ENCODE data around the gene ANKRD28.
A peak's percentile ranks its signal among the peaks of the same experiment; 100 is the strongest.
"Not testable (repeated sequence)": the region's sequence is repeated elsewhere in the genome, so short reads cannot be mapped to it uniquely, and the experiment has no call there.

Gene ANKRD28

GRCh38 chr3:15797642-15798303 lies at the start of gene ANKRD28:
TSS of gene ANKRD28 (minus strand) at chr3:15797979. CDS start at chr3:15796521, 1,458 bp downstream.
- TF ChIP-seq, protein P1, sequence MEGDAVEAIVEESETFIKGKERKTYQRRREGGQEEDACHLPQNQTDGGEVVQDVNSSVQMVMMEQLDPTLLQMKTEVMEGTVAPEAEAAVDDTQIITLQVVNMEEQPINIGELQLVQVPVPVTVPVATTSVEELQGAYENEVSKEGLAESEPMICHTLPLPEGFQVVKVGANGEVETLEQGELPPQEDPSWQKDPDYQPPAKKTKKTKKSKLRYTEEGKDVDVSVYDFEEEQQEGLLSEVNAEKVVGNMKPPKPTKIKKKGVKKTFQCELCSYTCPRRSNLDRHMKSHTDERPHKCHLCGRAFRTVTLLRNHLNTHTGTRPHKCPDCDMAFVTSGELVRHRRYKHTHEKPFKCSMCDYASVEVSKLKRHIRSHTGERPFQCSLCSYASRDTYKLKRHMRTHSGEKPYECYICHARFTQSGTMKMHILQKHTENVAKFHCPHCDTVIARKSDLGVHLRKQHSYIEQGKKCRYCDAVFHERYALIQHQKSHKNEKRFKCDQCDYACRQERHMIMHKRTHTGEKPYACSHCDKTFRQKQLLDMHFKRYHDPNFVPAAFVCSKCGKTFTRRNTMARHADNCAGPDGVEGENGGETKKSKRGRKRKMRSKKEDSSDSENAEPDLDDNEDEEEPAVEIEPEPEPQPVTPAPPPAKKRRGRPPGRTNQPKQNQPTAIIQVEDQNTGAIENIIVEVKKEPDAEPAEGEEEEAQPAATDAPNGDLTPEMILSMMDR (conservative IDR thresholded peaks at IDR 0.05): peak; percentile 30
- TF ChIP-seq ZFX (IDR thresholded peaks at IDR 0.05): no peak
- H3K27ac ChIP-seq: no peak within 1 kb of the TSS; the same call in 1 of the 2 replicates

DNA sequence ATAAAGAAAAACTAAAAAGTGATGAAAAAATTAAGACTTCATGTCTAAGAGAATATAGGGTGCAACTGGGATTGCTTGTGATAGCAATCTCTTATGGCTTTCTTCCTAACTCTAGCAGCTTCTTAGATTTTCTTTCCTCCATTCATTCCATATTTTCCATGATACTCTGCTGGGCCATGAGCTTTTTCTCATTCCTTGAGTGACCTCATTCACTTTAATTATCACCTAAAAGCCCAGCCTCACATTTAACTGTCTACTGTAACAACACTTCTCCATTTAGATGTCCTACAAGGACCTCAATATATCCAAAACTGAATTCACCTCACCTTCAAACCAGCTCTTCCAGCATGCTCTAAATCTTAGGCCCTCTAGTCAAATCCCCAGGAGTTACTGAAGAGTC lies 49.5 kb upstream of the ANKRD28 start:
- TF ChIP-seq, protein P1 (conservative IDR thresholded peaks at IDR 0.05): no peak
- TF ChIP-seq ZFX (IDR thresholded peaks at IDR 0.05): no peak
- H3K27ac ChIP-seq: no peak overlapping the region

DNA sequence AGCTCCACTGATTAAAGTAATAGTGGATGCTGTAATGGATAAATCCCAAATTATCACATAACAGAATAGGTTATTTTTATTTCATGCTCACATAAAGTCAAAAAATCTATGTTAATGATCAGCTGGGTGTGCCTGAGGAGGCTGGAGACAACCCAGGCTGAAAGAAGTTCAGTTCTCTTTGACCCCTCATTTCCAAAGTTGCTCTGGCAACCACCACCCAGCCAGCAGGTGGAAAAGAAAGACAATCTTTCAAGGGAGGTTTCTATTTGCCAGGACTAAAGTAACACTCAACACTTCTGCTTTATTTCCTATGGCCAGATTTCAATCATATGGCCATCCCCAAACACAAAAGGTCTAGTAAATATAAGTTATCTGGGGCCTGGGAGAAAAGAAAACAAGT lies 48.8 kb upstream of the ANKRD28 start:
- TF ChIP-seq, protein P1 (conservative IDR thresholded peaks at IDR 0.05): no peak
- TF ChIP-seq ZFX (IDR thresholded peaks at IDR 0.05): no peak

DNA sequence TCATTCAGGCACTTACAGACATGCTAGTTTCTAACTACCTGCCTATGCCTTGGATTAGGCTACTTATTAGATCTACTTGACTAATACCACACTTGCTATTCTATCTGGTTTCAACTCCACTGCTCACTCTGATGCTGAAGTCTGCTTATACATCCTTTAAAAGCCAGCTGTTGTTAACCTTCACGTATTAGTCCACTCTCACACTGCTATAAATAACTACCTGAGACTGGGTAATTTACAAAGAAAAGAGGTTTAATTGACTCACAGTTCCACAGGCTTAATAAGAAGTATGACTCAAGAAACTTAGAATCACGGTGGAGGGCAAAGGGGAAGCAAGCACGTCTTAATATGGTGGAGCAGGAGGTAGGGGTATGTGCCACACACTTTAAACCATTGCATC lies 47.7 kb upstream of the ANKRD28 start:
- H3K27ac ChIP-seq: no peak overlapping the region
- TF ChIP-seq, protein P1 (conservative IDR thresholded peaks at IDR 0.05): no peak
- TF ChIP-seq ZFX (IDR thresholded peaks at IDR 0.05): no peak

More for the DNA sequence above, 48.8 kb upstream of the ANKRD28 start:
- H3K27ac ChIP-seq: no peak overlapping the region

- TF ChIP-seq, protein P1 (conservative IDR thresholded peaks at IDR 0.05): no peak
- TF ChIP-seq ZFX (IDR thresholded peaks at IDR 0.05): no peak
- no peak overlapping the region for H3K27ac ChIP-seq
Observed at GRCh38 chr3:15844889-15845288, 47.1 kb upstream of the ANKRD28 start.

- H3K27ac ChIP-seq: not testable (repeated sequence)
Observed at GRCh38 chr3:15841091-15841973, 43.6 kb upstream of the ANKRD28 start.

- TF ChIP-seq, protein P1 (conservative IDR thresholded peaks at IDR 0.05): no peak
- no peak for TF ChIP-seq ZFX (IDR thresholded peaks at IDR 0.05)
- H3K27ac ChIP-seq: no peak overlapping the region
Observed at GRCh38 chr3:15839568-15839967, 41.8 kb upstream of the ANKRD28 start.

Data from C4-2B (cell line).